T-cell (primary cell): ENCODE results near the gene PLS1. TPM values are rescaled to one million over a fixed set of nuclear protein-coding genes. Genes with fewer than 3 reads are reported as not detected.

Experiments used
- ATAC-seq, 4 experiments: fragments of 200-7000 bp in 3 of 4; fragments of 150-1000 bp in 1 of 4; cut with Tn5 transposase; replicated peaks in 1 of 4; 1 replicate in 3 of 4; 2 replicates in 1 of 4; pipeline ENCODE4 v1.10.0; 2021; ENCODE audit warnings: moderate library complexity in 3 of 4, mild to moderate bottlenecking in 2 of 4, moderate number of reproducible peaks in 1 of 4
- CTCF ChIA-PET, 2 donors: fragments of 300-600 bp; sonication (Branson Sonifier 250); formaldehyde crosslinking; loops; one replicate each; lab custom pipeline; 2022; ENCODE audit warnings: antibody characterized with exemption in 2 of 2; lab: Charles Lee
- POLR2A ChIA-PET, 2 donors: fragments of 300-600 bp; sonication (Branson Sonifier 250); formaldehyde crosslinking; loops; one replicate each; lab custom pipeline; 2022; ENCODE audit warnings: antibody characterized with exemption in 2 of 2; lab: Charles Lee
- DNase-seq, 35 experiments: peaks; one replicate each; pipeline versions ENCODE4 v3.0.0 to v3.0.0-alpha.2; 2013 to 2023
- H3K27ac ChIP-seq: one replicate; pipeline ENCODE4 v1.5.1; 2013; ENCODE audit warnings: low read length
- H3K27me3 ChIP-seq, 2 experiments: replicated peaks in 1 of 2; 1 replicate in 1 of 2; 2 replicates in 1 of 2; pipeline versions ENCODE4 v1.6.1 to v1.7.0; 2013; ENCODE audit warnings: low read length in 1 of 2, mixed read lengths in 1 of 2; ENCODE audit not compliant: control insufficient read depth in 2 of 2, insufficient read depth in 2 of 2; ENCODE audit errors: extremely low read depth in 1 of 2
- H3K36me3 ChIP-seq, 2 donors: 1 replicate in 1 of 2; 2 replicates in 1 of 2; pipeline versions ENCODE4 v1.6.1 to v1.7.0; 2013; ENCODE audit warnings: low read length in 1 of 2; ENCODE audit not compliant: control insufficient read depth in 2 of 2, insufficient read depth in 1 of 2; ENCODE audit errors: extremely low read depth in 1 of 2
- H3K4me1 ChIP-seq, 2 experiments: 1 replicate in 1 of 2; 2 replicates in 1 of 2; pipeline versions ENCODE4 v1.6.1 to v1.7.0; 2013; ENCODE audit warnings: low read length in 2 of 2, mixed read lengths in 1 of 2; ENCODE audit not compliant: insufficient read depth in 2 of 2, control insufficient read depth in 1 of 2; ENCODE audit errors: extremely low read depth in 1 of 2
- H3K4me3 ChIP-seq, 2 donors: 1 replicate in 1 of 2; 2 replicates in 1 of 2; pipeline versions ENCODE4 v1.5.1 to v1.7.0; 2013; ENCODE audit warnings: mild to moderate bottlenecking in 2 of 2, low read length in 1 of 2, moderate library complexity in 1 of 2; ENCODE audit not compliant: control insufficient read depth in 1 of 2; ENCODE audit errors: extremely low read depth in 1 of 2
- H3K9me3 ChIP-seq: 2 replicates; pipeline ENCODE4 v1.7.0; 2013
- H3K27ac Mint-ChIP-seq, 2 donors: one replicate each; pipeline ENCODE4 v1.8.0; 2020 to 2021; ENCODE audit warnings: mild to moderate bottlenecking in 2 of 2, mixed read lengths in 2 of 2
- H3K27me3 Mint-ChIP-seq, 2 donors: one replicate each; pipeline ENCODE4 v1.8.0; 2021 to 2022; ENCODE audit warnings: mixed read lengths in 2 of 2
- H3K36me3 Mint-ChIP-seq: one replicate; pipeline ENCODE4 v1.8.0; 2021; ENCODE audit warnings: mixed read lengths
- H3K4me1 Mint-ChIP-seq, 3 donors: one replicate each; pipeline ENCODE4 v1.8.0; 2020 to 2022; ENCODE audit warnings: mixed read lengths in 3 of 3, mild to moderate bottlenecking in 1 of 3
- H3K4me3 Mint-ChIP-seq, 3 donors: one replicate each; pipeline ENCODE4 v1.8.0; 2020 to 2022; ENCODE audit warnings: mild to moderate bottlenecking in 3 of 3, mixed read lengths in 3 of 3, moderate library complexity in 3 of 3
- H3K9me3 Mint-ChIP-seq, 3 donors: one replicate each; pipeline ENCODE4 v1.8.0; 2020 to 2022; ENCODE audit warnings: mixed read lengths in 3 of 3
- WGBS: methylation state at CpG from one replicate; pipeline ENCODE4 v1.1.5; 2013; ENCODE audit warnings: missing lambda C conversion rate; ENCODE audit not compliant: insufficient coverage; 5-methylcytosine and 5-hydroxymethylcytosine counted together
- total RNA-seq, 35 experiments: library from RNA in 6 of 35; stranded (reverse) in 6 of 35; fragments of 120-200 nt in 1 of 35; gene quantifications; one replicate each; pipeline versions ENCODE4 v1.2.1 to v1.2.4 and lab custom pipeline; 2013 to 2026

The PLS1 gene
- total RNA-seq, 5 donors from 2014 or later (not counting 1 experiment from before 2014, with no cell fraction given), result 0.84 to 3.6 (median 1.8) TPM

DNA sequence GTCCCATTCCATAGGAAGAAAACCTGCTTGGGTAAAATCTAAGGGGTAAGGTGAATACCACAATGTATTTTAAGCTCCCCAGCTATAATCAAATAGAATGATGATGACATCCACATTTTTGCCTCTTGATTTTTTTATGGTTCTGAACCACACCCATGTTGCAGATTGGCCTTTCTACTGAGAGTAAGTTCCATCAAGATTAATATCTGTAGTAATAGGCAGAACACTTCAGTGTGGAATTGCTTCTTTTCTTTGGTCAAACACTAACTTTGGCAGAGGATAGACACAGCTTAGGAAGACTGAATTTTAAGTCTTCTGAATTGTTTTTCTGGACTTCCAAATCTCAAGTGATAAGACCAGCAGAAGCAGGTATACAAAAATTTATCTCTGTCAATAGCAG, 27.0 kb downstream of the PLS1 start:
- Histone ChIP-seq H3K27ac (no peak overlapping the region), H3K27me3 (peaks cover 0 to 3% of the 10 kb centered on the region in 2 experiments), H3K9me3 (no peaks in the 10 kb centered on the region), H3K4me3 (no peak overlapping the region), H3K4me1 (no peaks in the 10 kb centered on the region), H3K36me3 (no peaks in the 10 kb centered on the region)
- CTCF ChIA-PET, result no interaction called here
- DNase-seq, result no peak
- H3K27ac Mint-ChIP-seq, result no peak overlapping the region
- no peaks in the 10 kb centered on the region for H3K27me3 Mint-ChIP-seq
- H3K9me3 Mint-ChIP-seq, result no peaks in the 10 kb centered on the region
- POLR2A ChIA-PET, result no interaction called here
- no peak for ATAC-seq
- no peaks in the 10 kb centered on the region for H3K4me1 Mint-ChIP-seq
- no peaks in the 10 kb centered on the region for H3K36me3 Mint-ChIP-seq
- H3K4me3 Mint-ChIP-seq, result no peak overlapping the region

DNA sequence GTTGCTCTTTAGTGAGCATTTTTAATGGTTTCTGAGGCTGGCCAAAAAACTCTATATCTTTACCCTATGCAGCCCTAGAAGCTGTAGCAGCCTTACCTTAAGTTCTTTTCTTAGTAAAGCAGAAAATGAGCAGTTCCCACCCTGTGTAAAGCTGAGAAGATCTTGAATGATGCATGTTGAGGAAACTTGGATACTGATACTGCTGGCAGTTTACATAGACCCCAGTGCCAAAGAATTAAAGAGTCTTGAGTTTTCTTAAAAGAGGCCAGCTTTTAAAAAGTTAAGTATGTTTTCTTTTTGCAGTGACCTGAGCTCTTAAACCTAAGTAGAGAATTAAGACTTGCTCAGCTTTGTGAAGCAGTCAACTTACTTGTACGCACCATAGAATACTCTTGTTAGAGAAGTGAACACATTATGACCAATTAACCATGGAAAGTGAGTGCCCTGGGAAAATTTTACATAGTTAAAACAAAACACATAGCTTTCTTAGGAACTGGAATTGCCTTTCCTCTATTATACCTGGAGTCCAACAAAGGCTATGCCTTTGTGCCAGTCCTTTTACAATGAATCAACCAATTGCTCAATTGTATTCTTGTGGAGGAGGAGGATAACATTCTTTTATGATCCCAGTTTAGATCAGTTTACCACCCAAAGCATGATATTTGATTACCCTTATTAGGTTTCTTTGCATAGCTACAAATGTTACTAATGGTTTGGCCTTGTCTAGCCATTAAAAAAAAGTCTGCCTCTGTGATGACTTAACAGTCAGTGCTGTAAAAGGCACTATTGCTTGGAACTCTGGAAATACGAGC, 28.4 kb downstream of the PLS1 start:
- Mint-ChIP-seq H3K36me3 (no peaks in the 10 kb centered on the region), H3K27ac (no peak overlapping the region)

DNA sequence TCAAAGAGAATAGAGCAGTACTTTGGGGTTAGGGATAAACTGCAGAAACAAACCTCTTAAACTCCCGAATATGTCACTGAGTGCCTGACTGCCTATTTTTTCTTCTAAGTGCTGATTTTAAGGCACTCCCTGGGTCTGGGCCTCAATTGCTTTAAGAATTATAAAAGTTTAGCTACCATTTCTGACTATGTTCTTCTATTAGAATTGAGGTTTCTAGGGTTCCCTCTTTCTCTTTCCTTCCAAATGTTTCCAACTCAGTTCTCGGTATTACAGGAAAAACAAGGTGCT, 28.9 kb downstream of the PLS1 start:
- no peaks in the 10 kb centered on the region for H3K36me3 Mint-ChIP-seq
- no peak for ATAC-seq
- no peaks in the 10 kb centered on the region for H3K9me3 Mint-ChIP-seq
- H3K4me1 Mint-ChIP-seq, result no peaks in the 10 kb centered on the region
- peaks cover 0 to 3% of the 10 kb centered on the region in 2 experiments for H3K27me3 ChIP-seq
- H3K27ac Mint-ChIP-seq, result no peak overlapping the region
- no CpG with 5 or more reads among the region's 2 CpGs for WGBS
- peaks cover 0 to 2% of the 10 kb centered on the region in 2 donors for H3K27me3 Mint-ChIP-seq
- H3K9me3 ChIP-seq, result no peaks in the 10 kb centered on the region
- no peaks in the 10 kb centered on the region for H3K4me1 ChIP-seq
- DNase-seq, result no peak
- no peak overlapping the region for H3K4me3 ChIP-seq
- no peaks in the 10 kb centered on the region for H3K36me3 ChIP-seq
- ChIA-PET POLR2A (no interaction called here), CTCF (no interaction called here)
- H3K4me3 Mint-ChIP-seq, result no peak overlapping the region
- no peak overlapping the region for H3K27ac ChIP-seq

More for the DNA sequence above, 28.4 kb downstream of the PLS1 start:
- no peak for DNase-seq
- Histone ChIP-seq H3K4me3 (no peak overlapping the region), H3K4me1 (no peaks in the 10 kb centered on the region), H3K27me3 (peaks cover 0 to 3% of the 10 kb centered on the region in 2 experiments), H3K9me3 (no peaks in the 10 kb centered on the region), H3K27ac (no peak overlapping the region), H3K36me3 (no peaks in the 10 kb centered on the region)
- no peaks in the 10 kb centered on the region for H3K9me3 Mint-ChIP-seq
- no peak overlapping the region for H3K4me3 Mint-ChIP-seq
- ATAC-seq, result no peak
- no peaks in the 10 kb centered on the region for H3K4me1 Mint-ChIP-seq
- ChIA-PET POLR2A (no interaction called here), CTCF (no interaction called here)
- no peaks in the 10 kb centered on the region for H3K27me3 Mint-ChIP-seq
- WGBS, result 80% methylated on average over 1 of the region's 2 CpGs

DNA sequence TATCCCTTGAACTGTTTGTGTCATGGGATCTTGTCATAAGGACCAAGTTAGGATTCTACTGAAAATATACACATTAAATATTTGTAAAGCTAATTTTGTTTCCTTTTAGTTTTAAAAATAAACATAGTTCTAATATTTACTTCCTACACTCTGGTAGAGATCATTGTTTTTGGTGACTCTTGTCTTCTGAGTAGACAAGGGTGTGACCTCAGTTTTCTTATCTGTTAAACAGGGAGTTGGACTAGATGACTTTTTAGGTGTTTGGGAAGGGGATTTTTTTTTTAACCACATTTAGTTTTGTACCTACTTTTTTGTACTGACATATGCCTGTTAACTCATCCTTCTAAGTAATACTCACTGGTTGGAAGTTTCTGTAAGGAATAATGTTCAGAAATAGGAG, 30.8 kb downstream of the PLS1 start:
- no peak for DNase-seq
- H3K27me3 Mint-ChIP-seq, result peaks cover 0 to 2% of the 10 kb centered on the region in 2 donors
- no peaks in the 10 kb centered on the region for H3K36me3 Mint-ChIP-seq
- ChIA-PET POLR2A (interaction anchor here in 1 of 2 donors (0.6 kb wide), 1 partner anchor 29 kb away, joined by 3 read pairs; no protein-coding TSS in a partner anchor), CTCF (no interaction called here)
- H3K4me3 Mint-ChIP-seq, result no peak overlapping the region
- Histone ChIP-seq H3K27ac (no peak overlapping the region), H3K4me1 (no peaks in the 10 kb centered on the region), H3K4me3 (no peak overlapping the region), H3K36me3 (no peaks in the 10 kb centered on the region), H3K27me3 (no peaks in the 10 kb centered on the region), H3K9me3 (no peaks in the 10 kb centered on the region)
- no peak for ATAC-seq
- no peaks in the 10 kb centered on the region for H3K9me3 Mint-ChIP-seq
- no peaks in the 10 kb centered on the region for H3K4me1 Mint-ChIP-seq
- no peak overlapping the region for H3K27ac Mint-ChIP-seq

DNA sequence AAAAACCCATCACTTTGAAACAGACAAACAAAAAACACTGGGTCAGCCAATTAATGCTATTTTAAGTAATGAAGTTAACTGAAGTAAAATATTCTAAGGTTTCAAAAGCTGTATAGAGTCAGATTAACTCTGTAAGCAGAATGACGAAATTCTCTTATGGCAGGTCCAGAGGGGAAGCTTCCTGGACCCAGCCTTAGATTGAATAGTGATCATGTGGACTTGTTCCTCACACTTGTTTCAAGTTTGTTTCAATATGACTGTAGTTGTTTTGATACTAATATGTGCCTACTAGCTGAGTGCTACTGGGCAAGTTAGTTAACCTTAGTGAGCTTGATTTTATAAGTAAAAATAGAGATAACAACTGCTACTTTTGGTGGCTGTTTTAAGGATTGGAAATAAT, 32.6 kb downstream of the PLS1 start:
- CTCF ChIA-PET, result interaction anchor here in 1 of 2 donors (0.7 kb wide), 3 partner anchors 17 to 67 kb away, joined by 3 to 7 read pairs (median 3); no protein-coding TSS in a partner anchor
- no peaks in the 10 kb centered on the region for H3K9me3 Mint-ChIP-seq
- H3K4me1 ChIP-seq, result no peaks in the 10 kb centered on the region
- no peak overlapping the region for H3K27ac Mint-ChIP-seq
- H3K27me3 Mint-ChIP-seq, result peaks cover 0 to 2% of the 10 kb centered on the region in 2 donors
- H3K27ac ChIP-seq, result no peak overlapping the region
- no peak overlapping the region for H3K4me3 ChIP-seq
- no peaks in the 10 kb centered on the region for H3K9me3 ChIP-seq
- ATAC-seq (no peak), DNase-seq (no peak)
- H3K36me3 Mint-ChIP-seq, result no peaks in the 10 kb centered on the region
- no peak overlapping the region for H3K4me3 Mint-ChIP-seq
- no peaks in the 10 kb centered on the region for H3K27me3 ChIP-seq
- H3K36me3 ChIP-seq, result no peaks in the 10 kb centered on the region
- no CpG with 5 or more reads among the region's 1 CpG for WGBS
- H3K4me1 Mint-ChIP-seq, result no peaks in the 10 kb centered on the region
- POLR2A ChIA-PET, result no interaction called here

DNA sequence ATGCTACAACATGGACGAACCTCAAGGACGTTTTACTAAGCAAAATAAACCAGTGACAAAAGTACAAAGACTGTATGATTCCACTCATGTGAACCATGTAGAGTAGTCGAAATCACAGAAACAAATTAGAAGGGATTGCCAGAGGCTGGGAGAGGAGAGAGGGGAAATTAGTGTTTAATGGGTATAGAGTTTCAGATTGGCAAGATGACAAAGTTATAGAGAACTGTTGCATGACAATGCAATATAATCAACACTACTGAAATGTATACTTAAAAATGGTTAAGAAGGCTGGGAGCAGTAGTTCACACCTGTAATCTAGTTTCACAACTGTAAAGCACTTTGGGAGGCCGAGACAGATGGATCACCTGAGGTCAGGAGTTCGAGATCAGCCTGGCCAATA, 36.9 kb downstream of the PLS1 start:
- H3K27ac Mint-ChIP-seq, result no peak overlapping the region
- WGBS, result no CpG with 5 or more reads among the region's 5 CpGs
- H3K9me3 Mint-ChIP-seq, result no peaks in the 10 kb centered on the region
- no peak overlapping the region for H3K27ac ChIP-seq
- CTCF ChIA-PET, result no interaction called here
- no peak overlapping the region for H3K4me3 ChIP-seq
- no peaks in the 10 kb centered on the region for H3K36me3 Mint-ChIP-seq
- H3K4me1 ChIP-seq, result no peaks in the 10 kb centered on the region
- H3K36me3 ChIP-seq, result no peaks in the 10 kb centered on the region
- H3K9me3 ChIP-seq, result no peaks in the 10 kb centered on the region
- no peaks in the 10 kb centered on the region for H3K27me3 ChIP-seq
- ATAC-seq, result no peak
- peaks cover 0 to 2% of the 10 kb centered on the region in 2 donors for H3K27me3 Mint-ChIP-seq
- no peak for DNase-seq
- H3K4me3 Mint-ChIP-seq, result no peak overlapping the region
- POLR2A ChIA-PET, result no interaction called here
- no peaks in the 10 kb centered on the region for H3K4me1 Mint-ChIP-seq

DNA sequence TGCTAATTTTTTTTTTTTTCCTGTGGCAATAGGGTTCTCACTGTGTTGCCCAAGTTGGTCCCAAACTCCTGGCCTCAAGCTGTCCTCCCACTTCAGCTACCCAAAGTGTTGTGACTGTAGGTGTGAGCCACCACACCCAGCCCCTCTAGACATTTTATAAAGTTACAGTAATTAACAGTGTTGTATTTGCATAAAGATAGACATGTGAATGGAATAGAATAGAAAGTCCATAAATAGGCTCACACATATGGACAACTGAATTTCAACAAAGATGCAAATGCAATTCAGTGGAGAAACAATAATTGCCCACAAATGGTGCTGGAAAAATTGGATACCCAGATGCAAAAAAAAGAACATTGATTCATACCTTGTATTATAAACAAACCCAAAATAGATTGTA, 39.9 kb downstream of the PLS1 start:
- no peaks in the 10 kb centered on the region for H3K36me3 Mint-ChIP-seq
- POLR2A ChIA-PET, result no interaction called here
- no peak overlapping the region for H3K27ac Mint-ChIP-seq
- no peak overlapping the region for H3K4me3 Mint-ChIP-seq
- DNase-seq, result no peak
- no peaks in the 10 kb centered on the region for H3K9me3 Mint-ChIP-seq
- H3K4me3 ChIP-seq, result no peak overlapping the region
- no peaks in the 10 kb centered on the region for H3K4me1 Mint-ChIP-seq
- no peaks in the 10 kb centered on the region for H3K9me3 ChIP-seq
- no peaks in the 10 kb centered on the region for H3K4me1 ChIP-seq
- no peaks in the 10 kb centered on the region for H3K36me3 ChIP-seq
- no peaks in the 10 kb centered on the region for H3K27me3 ChIP-seq
- no peak overlapping the region for H3K27ac ChIP-seq
- no peaks in the 10 kb centered on the region for H3K27me3 Mint-ChIP-seq
- ATAC-seq, result no peak
- CTCF ChIA-PET, result no interaction called here
